Measurements from ENCODE around the gene OLFM1.
"Not testable (repeated sequence)": the region's sequence is repeated elsewhere in the genome, so short reads cannot be mapped to it uniquely, and the experiment has no call there.

Gene OLFM1

DNA sequence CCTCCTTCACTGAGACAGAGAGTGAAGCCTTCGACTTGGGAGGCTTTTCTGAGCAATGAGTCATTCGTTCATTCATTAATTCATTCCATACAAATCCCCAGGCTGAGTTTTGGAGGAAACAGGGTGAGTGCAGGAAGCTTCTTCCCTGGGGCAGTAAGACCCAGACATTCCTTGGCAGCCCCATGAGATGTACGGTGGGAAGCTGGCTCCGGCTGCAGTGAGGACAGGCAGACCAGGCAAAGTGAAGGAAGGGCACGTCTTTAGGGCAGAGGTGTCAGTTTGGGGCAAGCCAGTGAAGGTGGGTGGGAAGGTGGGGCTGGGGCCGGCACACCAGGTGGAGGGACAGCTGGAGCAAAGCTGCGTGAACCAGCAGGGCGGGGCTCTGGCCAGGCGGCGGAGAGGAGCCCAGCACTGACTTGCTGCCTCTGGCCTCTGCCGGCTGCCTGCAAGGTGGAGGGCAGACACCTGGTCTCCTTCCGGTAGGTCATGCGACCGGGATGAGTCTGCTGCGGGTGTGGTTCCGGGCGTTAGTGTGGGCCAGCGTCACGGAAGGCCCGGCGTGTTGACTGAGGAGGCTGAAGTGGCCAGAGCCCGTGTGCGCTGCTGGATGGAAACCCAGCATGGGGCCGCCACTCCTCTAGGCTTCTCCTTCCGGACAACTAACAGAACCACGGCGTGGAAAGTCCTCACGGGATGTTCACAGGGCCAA, 16.6 kb downstream of the OLFM1 start:
- DNase-seq (ENCODE audit: low read depth) = no peak
- Histone ChIP-seq H3K36me3 (ENCODE audit: control insufficient read depth, insufficient read depth, low read length, severe bottlenecking) (no peaks in the 10 kb centered on the region), H3K4me1 (ENCODE audit: control insufficient read depth, insufficient read depth, low read length) (no peaks in the 10 kb centered on the region), H3K9ac (ENCODE audit: low read length) (no peak overlapping the region), H3K4me3 (ENCODE audit: low read length) (no peak overlapping the region), H3K9me3 (ENCODE audit: control insufficient read depth, low read length) (no peaks in the 10 kb centered on the region), H3K27me3 (replicated peaks; ENCODE audit: control insufficient read depth, insufficient read depth, low read length) (peaks cover 3% of the 10 kb centered on the region)

DNA sequence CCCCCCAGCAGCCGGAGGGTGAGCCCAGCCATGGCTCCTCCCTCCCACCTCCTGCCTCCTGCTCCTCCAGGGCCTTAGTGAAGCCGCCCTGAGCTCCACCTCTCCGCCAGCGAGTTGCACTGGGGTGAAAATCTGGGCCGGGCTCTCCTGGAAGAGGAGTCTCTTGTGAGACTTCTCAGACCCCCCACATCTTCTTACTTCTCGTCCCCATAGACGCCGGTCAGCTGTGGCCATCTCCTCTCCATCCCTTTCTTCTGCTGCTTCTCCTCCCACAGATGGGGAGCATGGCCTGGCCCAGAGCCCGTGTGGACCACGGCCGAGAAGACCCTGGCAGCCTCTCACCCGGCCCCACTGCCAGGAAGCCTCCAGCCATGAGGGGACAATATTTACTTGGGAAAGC, 17.3 kb downstream of the OLFM1 start:
- Histone ChIP-seq H3K4me3 (ENCODE audit: low read length) (no peak overlapping the region), H3K4me1 (ENCODE audit: control insufficient read depth, insufficient read depth, low read length) (no peaks in the 10 kb centered on the region)

DNA sequence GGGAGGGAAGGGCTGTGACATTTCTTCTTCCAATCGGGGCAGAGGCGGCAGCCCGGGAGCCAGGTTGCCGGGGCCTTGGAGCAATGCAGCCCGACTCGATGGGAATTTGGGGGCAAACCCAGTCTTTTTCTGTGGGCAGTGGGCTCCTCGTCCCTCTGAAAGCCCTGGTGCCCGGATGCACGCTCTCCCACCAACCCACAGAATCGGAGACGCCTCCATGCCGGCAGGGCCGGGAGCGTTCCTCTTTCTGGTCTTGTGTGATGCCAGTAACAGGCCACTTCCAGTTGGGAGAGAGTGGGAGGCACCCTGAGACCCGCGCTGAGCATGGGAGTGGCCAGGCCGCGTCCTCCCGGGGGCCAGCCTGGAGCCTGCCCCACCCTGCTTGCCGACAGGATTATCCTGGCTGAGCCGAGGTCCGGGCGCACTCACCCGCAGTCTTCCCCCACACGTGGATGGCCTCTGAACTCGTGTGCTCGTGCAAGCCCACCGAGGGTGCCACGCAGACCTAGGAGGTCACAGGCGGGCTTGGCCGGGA, 17.8 kb downstream of the OLFM1 start:
- Histone ChIP-seq H3K4me3 (ENCODE audit: low read length) (no peak overlapping the region), H3K9me3 (ENCODE audit: control insufficient read depth, low read length) (no peaks in the 10 kb centered on the region), H3K36me3 (ENCODE audit: control insufficient read depth, insufficient read depth, low read length, severe bottlenecking) (no peaks in the 10 kb centered on the region), H3K4me1 (ENCODE audit: control insufficient read depth, insufficient read depth, low read length) (no peaks in the 10 kb centered on the region), H3K27me3 (replicated peaks; ENCODE audit: control insufficient read depth, insufficient read depth, low read length) (peaks cover 10% of the 10 kb centered on the region), H3K9ac (ENCODE audit: low read length) (no peak overlapping the region)
- DNase-seq (ENCODE audit: low read depth) = no peak

More for the DNA sequence above, 17.3 kb downstream of the OLFM1 start:
- Histone ChIP-seq H3K36me3 (ENCODE audit: control insufficient read depth, insufficient read depth, low read length, severe bottlenecking) (no peaks in the 10 kb centered on the region), H3K27me3 (replicated peaks; ENCODE audit: control insufficient read depth, insufficient read depth, low read length) (peaks cover 8% of the 10 kb centered on the region), H3K9ac (ENCODE audit: low read length) (no peak overlapping the region), H3K9me3 (ENCODE audit: control insufficient read depth, low read length) (no peaks in the 10 kb centered on the region)
- DNase-seq (ENCODE audit: low read depth) = no peak

DNA sequence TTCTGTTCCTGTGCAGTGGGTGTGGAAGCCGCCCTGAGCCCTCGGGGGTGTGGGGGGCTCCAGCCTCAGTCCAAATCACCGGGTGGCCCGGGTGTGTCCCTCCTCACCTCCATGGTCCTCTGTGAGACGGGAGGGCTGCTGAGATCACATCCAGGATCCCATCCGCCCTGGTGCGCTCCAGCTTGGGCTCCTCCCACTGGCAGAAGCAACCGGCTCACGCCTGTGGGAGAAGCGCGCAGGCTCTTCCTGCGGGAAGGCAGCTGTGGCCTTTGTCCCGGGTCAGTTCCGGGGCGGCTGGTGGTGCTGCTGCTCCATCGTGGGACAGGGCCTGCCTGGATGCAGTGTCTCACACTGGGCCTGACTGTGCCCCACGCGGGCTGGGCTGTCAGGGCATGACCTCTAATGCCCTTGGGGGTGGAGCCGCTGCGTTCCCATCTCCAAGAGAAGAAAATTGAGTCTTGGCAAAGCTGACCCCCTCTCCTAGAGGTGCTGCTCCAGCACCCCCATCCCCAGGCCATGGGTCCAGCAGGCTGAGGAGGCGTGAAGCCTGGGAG, 18.5 kb downstream of the OLFM1 start:
- Histone ChIP-seq H3K36me3 (ENCODE audit: control insufficient read depth, insufficient read depth, low read length, severe bottlenecking) (no peaks in the 10 kb centered on the region), H3K4me1 (ENCODE audit: control insufficient read depth, insufficient read depth, low read length) (no peaks in the 10 kb centered on the region), H3K9ac (ENCODE audit: low read length) (no peak overlapping the region), H3K9me3 (ENCODE audit: control insufficient read depth, low read length) (no peaks in the 10 kb centered on the region), H3K4me3 (ENCODE audit: low read length) (no peak overlapping the region), H3K27me3 (replicated peaks; ENCODE audit: control insufficient read depth, insufficient read depth, low read length) (peaks cover 10% of the 10 kb centered on the region)
- no peak for DNase-seq (ENCODE audit: low read depth)

DNA sequence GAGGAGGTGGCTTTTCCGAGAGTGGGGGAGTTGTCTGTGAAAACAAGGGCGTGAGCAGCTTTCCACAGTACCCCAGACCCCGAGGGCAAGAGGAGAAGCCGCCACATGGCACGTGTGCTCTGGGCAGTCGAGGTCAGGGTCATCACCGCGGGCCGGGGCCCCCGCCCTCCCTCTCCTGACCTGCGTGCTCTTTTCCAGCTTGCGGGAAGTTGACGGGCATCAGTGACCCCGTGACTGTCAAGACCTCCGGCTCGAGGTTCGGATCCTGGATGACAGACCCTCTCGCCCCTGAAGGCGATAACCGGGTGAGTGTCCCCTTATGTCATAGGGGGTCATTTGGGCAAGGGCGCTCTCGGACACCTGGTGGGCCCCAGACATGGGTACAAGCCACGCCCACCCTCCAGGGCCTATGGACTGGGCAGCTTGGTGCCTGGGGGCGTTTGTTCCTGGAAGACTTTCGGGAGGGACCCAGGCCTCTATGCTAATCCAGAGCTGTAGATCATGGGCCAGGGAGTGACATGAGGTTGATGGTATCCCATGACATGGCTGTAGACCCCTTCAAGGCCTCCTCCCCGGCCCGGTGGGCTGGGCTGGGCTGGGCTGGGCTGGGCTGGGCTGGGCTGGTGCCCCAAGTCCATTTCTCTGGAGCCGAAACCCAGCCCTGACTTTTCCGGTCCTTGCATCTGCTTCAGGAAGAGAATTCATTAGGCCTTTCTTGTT, 19.2 kb downstream of the OLFM1 start:
- Histone ChIP-seq H3K4me1 (ENCODE audit: control insufficient read depth, insufficient read depth, low read length) (no peaks in the 10 kb centered on the region), H3K9me3 (ENCODE audit: control insufficient read depth, low read length) (no peaks in the 10 kb centered on the region), H3K36me3 (ENCODE audit: control insufficient read depth, insufficient read depth, low read length, severe bottlenecking) (no peaks in the 10 kb centered on the region), H3K27me3 (replicated peaks; ENCODE audit: control insufficient read depth, insufficient read depth, low read length) (peaks cover 7% of the 10 kb centered on the region), H3K9ac (ENCODE audit: low read length) (no peak overlapping the region), H3K4me3 (ENCODE audit: low read length) (no peak overlapping the region)
- no peak for DNase-seq (ENCODE audit: low read depth)

DNA sequence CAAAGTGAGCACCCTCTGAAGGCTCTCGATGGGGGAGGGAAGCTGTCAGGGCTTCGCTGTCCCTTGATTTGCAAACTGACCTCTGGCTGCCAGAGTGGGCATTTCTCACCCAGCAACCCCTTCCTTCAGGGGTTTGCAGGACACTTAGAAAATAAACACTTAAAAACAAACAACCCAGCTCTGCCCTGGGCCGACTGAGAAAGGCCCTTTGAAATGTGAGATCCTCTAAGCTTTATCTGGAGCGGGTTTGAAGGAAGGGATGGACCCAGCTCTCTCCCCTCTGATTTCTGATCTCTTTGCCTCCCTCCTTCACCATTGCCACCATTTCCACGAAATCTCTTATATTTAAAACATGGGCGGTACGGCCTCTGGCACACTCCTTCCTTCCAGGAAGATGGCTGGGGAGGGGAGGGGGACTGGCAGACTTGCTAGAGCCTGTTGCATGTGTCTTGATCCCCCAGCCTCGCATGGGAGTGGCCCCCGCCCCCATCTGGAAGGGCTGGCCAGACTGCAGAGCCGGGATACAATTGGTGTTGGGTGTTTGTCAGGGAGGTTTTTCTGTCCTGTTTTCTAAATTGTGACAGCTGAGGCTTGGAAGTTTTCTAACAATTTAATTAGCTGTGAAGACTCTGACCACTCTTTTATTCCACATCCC, 20.2 kb downstream of the OLFM1 start:
- no peaks in the 10 kb centered on the region for H3K36me3 ChIP-seq (ENCODE audit: control insufficient read depth, insufficient read depth, low read length, severe bottlenecking)
- H3K4me1 ChIP-seq (ENCODE audit: control insufficient read depth, insufficient read depth, low read length) = no peaks in the 10 kb centered on the region
- no peaks in the 10 kb centered on the region for H3K9me3 ChIP-seq (ENCODE audit: control insufficient read depth, low read length)
- no peak overlapping the region for H3K4me3 ChIP-seq (ENCODE audit: low read length)
- peaks cover 10% of the 10 kb centered on the region for H3K27me3 ChIP-seq (replicated peaks; ENCODE audit: control insufficient read depth, insufficient read depth, low read length)
- no peak overlapping the region for H3K9ac ChIP-seq (ENCODE audit: low read length)
- no peak for DNase-seq (ENCODE audit: low read depth)

DNA sequence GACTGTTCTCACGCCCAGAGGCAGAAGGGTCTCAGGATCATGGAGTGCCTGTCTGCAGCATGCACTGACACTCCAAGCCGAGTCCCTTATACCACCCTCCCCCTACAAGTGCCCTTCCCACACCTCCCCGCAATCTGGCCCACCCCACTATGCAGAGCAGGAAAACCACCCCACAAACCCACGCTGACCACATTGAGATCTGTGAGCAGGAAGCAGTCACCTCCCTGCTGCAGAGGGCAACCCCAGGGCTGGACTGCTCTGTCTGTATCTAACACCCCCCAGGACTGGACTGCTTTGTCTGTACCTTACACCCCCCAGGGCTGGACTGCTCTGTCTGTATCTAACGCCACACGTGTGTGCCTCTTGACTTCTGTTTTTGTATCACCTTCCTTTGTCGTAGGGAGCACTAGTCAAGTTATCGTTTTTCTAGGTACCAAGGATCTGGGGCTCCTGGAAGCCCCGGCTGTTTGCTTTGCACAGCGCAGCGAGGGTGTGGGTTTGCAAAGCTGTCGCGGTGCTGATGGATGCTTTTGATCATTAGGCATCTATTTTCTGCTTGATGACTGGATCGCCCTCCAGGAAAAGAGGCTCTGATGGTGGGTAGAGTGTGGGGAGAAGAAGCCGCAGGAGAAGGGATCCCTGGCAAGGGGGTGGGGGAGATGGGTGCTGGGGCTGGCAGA, 21.5 kb downstream of the OLFM1 start:
- Histone ChIP-seq H3K4me1 (ENCODE audit: control insufficient read depth, insufficient read depth, low read length) (no peaks in the 10 kb centered on the region), H3K9me3 (ENCODE audit: control insufficient read depth, low read length) (no peaks in the 10 kb centered on the region), H3K27me3 (replicated peaks; ENCODE audit: control insufficient read depth, insufficient read depth, low read length) (peaks cover 10% of the 10 kb centered on the region), H3K9ac (ENCODE audit: low read length) (no peak overlapping the region), H3K36me3 (ENCODE audit: control insufficient read depth, insufficient read depth, low read length, severe bottlenecking) (no peaks in the 10 kb centered on the region), H3K4me3 (ENCODE audit: low read length) (no peak overlapping the region)
- DNase-seq (ENCODE audit: low read depth) = no peak

DNA sequence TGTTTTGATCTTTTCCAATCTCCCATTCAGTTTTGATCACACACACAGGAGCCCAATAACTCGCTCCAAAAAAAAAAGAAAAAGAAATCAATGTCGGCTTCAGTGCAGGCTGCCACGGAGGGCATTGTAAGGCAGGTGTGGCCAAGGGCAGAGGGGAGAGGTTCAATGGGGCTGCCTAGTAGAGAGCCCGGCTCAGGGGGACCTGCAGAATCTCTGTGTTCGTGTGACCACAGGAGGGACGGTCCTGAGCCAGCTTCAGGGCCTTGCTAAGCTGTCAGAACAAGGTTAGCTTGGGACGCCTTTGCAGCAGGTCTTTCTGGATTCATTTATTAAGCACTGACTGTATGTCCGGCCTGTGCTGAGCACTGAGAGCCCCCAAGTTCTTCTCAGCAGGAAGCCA, 22.2 kb downstream of the OLFM1 start:
- Histone ChIP-seq H3K4me3 (ENCODE audit: low read length) (no peak overlapping the region), H3K4me1 (ENCODE audit: control insufficient read depth, insufficient read depth, low read length) (no peaks in the 10 kb centered on the region), H3K9me3 (ENCODE audit: control insufficient read depth, low read length) (no peaks in the 10 kb centered on the region), H3K27me3 (replicated peaks; ENCODE audit: control insufficient read depth, insufficient read depth, low read length) (peaks cover 10% of the 10 kb centered on the region), H3K36me3 (ENCODE audit: control insufficient read depth, insufficient read depth, low read length, severe bottlenecking) (no peaks in the 10 kb centered on the region), H3K9ac (ENCODE audit: low read length) (no peak overlapping the region)
- DNase-seq (ENCODE audit: low read depth) = no peak

DNA sequence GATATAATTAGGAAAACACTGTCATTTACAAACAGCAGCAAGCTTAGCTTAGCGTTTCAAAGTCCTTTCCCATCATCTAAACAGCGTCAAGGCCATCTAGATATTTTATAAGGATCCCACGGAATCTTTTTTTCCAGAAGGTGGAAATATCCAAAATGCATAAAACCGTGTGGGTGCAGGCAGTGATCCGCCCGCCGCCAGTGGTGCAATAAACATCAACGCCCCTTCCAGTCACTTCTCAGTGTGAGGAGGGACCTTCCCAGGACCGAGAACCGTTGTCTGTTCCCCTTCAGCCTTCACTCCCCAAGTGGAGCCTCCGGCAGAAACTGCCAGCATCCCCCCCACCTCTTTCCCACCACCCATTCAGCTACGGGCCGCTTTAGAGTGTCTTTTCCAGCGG, 22.9 kb downstream of the OLFM1 start:
- H3K36me3 ChIP-seq (ENCODE audit: control insufficient read depth, insufficient read depth, low read length, severe bottlenecking) = no peaks in the 10 kb centered on the region
- H3K9me3 ChIP-seq (ENCODE audit: control insufficient read depth, low read length) = no peaks in the 10 kb centered on the region
- peaks cover 10% of the 10 kb centered on the region for H3K27me3 ChIP-seq (replicated peaks; ENCODE audit: control insufficient read depth, insufficient read depth, low read length)
- no peak overlapping the region for H3K4me3 ChIP-seq (ENCODE audit: low read length)
- no peaks in the 10 kb centered on the region for H3K4me1 ChIP-seq (ENCODE audit: control insufficient read depth, insufficient read depth, low read length)
- DNase-seq (ENCODE audit: low read depth) = no peak
- no peak overlapping the region for H3K9ac ChIP-seq (ENCODE audit: low read length)

DNA sequence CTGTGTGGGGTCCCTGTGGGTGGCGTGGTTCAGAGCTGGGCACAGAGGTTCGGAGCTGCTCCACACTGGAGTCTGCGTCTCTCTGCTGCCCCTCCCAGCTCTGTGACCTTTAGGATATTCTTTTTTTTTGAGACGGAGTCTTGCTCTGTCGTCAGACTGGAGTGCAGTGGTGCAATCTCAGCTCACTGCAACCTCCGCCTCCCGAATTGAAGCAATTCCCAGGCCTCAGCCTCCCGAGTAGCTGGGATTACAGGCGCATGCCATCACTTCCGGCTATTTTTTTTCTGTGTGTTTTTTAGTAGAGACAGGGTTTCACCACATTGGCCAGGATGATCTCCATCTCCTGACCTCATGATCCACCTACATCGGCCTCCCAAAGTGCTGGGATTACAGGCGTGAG, 24.1 kb downstream of the OLFM1 start:
- peaks cover 10% of the 10 kb centered on the region for H3K27me3 ChIP-seq (replicated peaks; ENCODE audit: control insufficient read depth, insufficient read depth, low read length)
- not testable (repeated sequence) for H3K9ac ChIP-seq (ENCODE audit: low read length); DNase-seq (ENCODE audit: low read depth); H3K36me3 ChIP-seq (ENCODE audit: control insufficient read depth, insufficient read depth, low read length, severe bottlenecking); H3K4me3 ChIP-seq (ENCODE audit: low read length); H3K4me1 ChIP-seq (ENCODE audit: control insufficient read depth, insufficient read depth, low read length); H3K9me3 ChIP-seq (ENCODE audit: control insufficient read depth, low read length)

DNA sequence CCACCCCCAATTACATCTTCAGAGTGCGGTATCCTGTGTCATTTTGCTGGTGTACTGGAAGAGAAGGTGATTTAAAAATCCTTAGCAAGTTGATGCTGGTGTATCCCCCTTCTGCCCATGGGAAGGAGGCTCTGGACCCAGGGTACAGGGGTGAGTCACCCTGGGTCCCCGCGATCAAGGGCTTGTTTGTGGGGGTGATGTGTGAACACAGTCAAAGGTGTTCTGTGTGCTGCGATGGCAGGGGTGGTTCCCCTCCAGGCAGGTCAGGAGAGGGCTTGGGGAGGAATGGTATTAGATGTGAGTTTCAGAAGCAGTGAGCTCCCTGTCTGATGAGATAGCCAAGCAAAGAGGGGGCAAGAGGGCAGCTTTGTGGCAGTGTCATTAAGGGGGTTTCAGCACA, 28.9 kb downstream of the OLFM1 start:
- Histone ChIP-seq H3K27me3 (replicated peaks; ENCODE audit: control insufficient read depth, insufficient read depth, low read length) (peaks cover 3% of the 10 kb centered on the region), H3K4me3 (ENCODE audit: low read length) (no peak overlapping the region), H3K9me3 (ENCODE audit: control insufficient read depth, low read length) (no peaks in the 10 kb centered on the region), H3K4me1 (ENCODE audit: control insufficient read depth, insufficient read depth, low read length) (no peaks in the 10 kb centered on the region), H3K9ac (ENCODE audit: low read length) (no peak overlapping the region), H3K36me3 (ENCODE audit: control insufficient read depth, insufficient read depth, low read length, severe bottlenecking) (no peaks in the 10 kb centered on the region)
- DNase-seq (ENCODE audit: low read depth) = no peak

All from adipocyte (in vitro differentiated cells).